ENCODE data around the gene HMGA1.

The HMGA1 gene

GRCh38 chr6:34281702-34282334 lies 45.1 kb downstream of the HMGA1 start:
- no peaks in the 10 kb centered on the region for H3K79me2 ChIP-seq (ENCODE audit: control insufficient read depth, low read length)
- H3F3A ChIP-seq (ENCODE audit: control insufficient read depth, insufficient read depth) = no peaks in the 10 kb centered on the region
- no peak overlapping the region for H3K27ac ChIP-seq (ENCODE audit: low read depth, low read length)
- H3K9me2 ChIP-seq (replicated peaks; ENCODE audit: control insufficient read depth, low read length) = no peaks in the 10 kb centered on the region
- H3K27me3 ChIP-seq (ENCODE audit: control insufficient read depth, low read length) = no peaks in the 10 kb centered on the region
- H3K9me3 ChIP-seq (ENCODE audit: control insufficient read depth, insufficient read depth, low read length) = no peaks in the 10 kb centered on the region
- H3K4me1 ChIP-seq (ENCODE audit: control insufficient read depth, low read length) = peaks cover 14% of the 10 kb centered on the region
- H3K4me3 ChIP-seq (ENCODE audit: low read length) = no peak overlapping the region
- H3K4me2 ChIP-seq (ENCODE audit: low read length) = no peak overlapping the region
- TF ChIP-seq CTCF (IDR thresholded peaks at IDR 0.05; ENCODE audit: low read depth, low read length, poor library complexity, severe bottlenecking) (no peak), EZH2phosphoT487 (IDR thresholded peaks at IDR 0.05; ENCODE audit: borderline replicate concordance, low read length) (no peak)
- H3K36me3 ChIP-seq (ENCODE audit: control insufficient read depth, low read length) = peaks cover 12% of the 10 kb centered on the region
- no peaks in the 10 kb centered on the region for H4K20me1 ChIP-seq (ENCODE audit: control insufficient read depth, insufficient read depth, low read depth, low read length)

- Histone ChIP-seq H3K27ac (ENCODE audit: low read depth, low read length) (no peak overlapping the region), H4K20me1 (ENCODE audit: control insufficient read depth, insufficient read depth, low read depth, low read length) (no peaks in the 10 kb centered on the region)
Observed at GRCh38 chr6:34284563-34285447, 48.1 kb downstream of the HMGA1 start.

GRCh38 chr6:34285448-34286164 lies 48.9 kb downstream of the HMGA1 start:
- Histone ChIP-seq H3K27ac (ENCODE audit: low read depth, low read length) (no peak overlapping the region), H3K9me2 (replicated peaks; ENCODE audit: control insufficient read depth, low read length) (no peaks in the 10 kb centered on the region), H3K4me3 (ENCODE audit: low read length) (no peak overlapping the region), H3K36me3 (ENCODE audit: control insufficient read depth, low read length) (peaks cover 27% of the 10 kb centered on the region), H3K4me1 (ENCODE audit: control insufficient read depth, low read length) (peaks cover 24% of the 10 kb centered on the region), H4K20me1 (ENCODE audit: control insufficient read depth, insufficient read depth, low read depth, low read length) (no peaks in the 10 kb centered on the region), H3F3A (ENCODE audit: control insufficient read depth, insufficient read depth) (no peaks in the 10 kb centered on the region), H3K9me3 (ENCODE audit: control insufficient read depth, insufficient read depth, low read length) (no peaks in the 10 kb centered on the region), H3K4me2 (ENCODE audit: low read length) (no peak overlapping the region), H3K27me3 (ENCODE audit: control insufficient read depth, low read length) (no peaks in the 10 kb centered on the region), H3K79me2 (ENCODE audit: control insufficient read depth, low read length) (no peaks in the 10 kb centered on the region)
- no peak for TF ChIP-seq EZH2phosphoT487 (IDR thresholded peaks at IDR 0.05; ENCODE audit: borderline replicate concordance, low read length)
- TF ChIP-seq CTCF (IDR thresholded peaks at IDR 0.05; ENCODE audit: low read depth, low read length, poor library complexity, severe bottlenecking) = no peak

More at GRCh38 chr6:34284563-34285447, 48.1 kb downstream of the HMGA1 start:
- H3K4me2 ChIP-seq (ENCODE audit: low read length) = no peak overlapping the region
- H3K4me1 ChIP-seq (ENCODE audit: control insufficient read depth, low read length) = peaks cover 24% of the 10 kb centered on the region
- H3K79me2 ChIP-seq (ENCODE audit: control insufficient read depth, low read length) = no peaks in the 10 kb centered on the region
- no peaks in the 10 kb centered on the region for H3F3A ChIP-seq (ENCODE audit: control insufficient read depth, insufficient read depth)
- H3K36me3 ChIP-seq (ENCODE audit: control insufficient read depth, low read length) = peaks cover 27% of the 10 kb centered on the region
- TF ChIP-seq EZH2phosphoT487 (IDR thresholded peaks at IDR 0.05; ENCODE audit: borderline replicate concordance, low read length) (no peak), CTCF (IDR thresholded peaks at IDR 0.05; ENCODE audit: low read depth, low read length, poor library complexity, severe bottlenecking) (no peak)
- H3K9me2 ChIP-seq (replicated peaks; ENCODE audit: control insufficient read depth, low read length) = no peaks in the 10 kb centered on the region
- H3K27me3 ChIP-seq (ENCODE audit: control insufficient read depth, low read length) = no peaks in the 10 kb centered on the region
- H3K9me3 ChIP-seq (ENCODE audit: control insufficient read depth, insufficient read depth, low read length) = no peaks in the 10 kb centered on the region
- no peak overlapping the region for H3K4me3 ChIP-seq (ENCODE audit: low read length)
